ENCODE data around the gene PLCB4.
A peak's percentile ranks its signal among the peaks of the same experiment; 100 is the strongest.

The PLCB4 gene

GRCh38 chr20:9068841-9069663, at the start of gene PLCB4:
Gene PLCB4 (plus strand): TSS chr20:9069087. CDS start chr20:9307815, 238,728 bp downstream.
- Histone ChIP-seq H3K27me3 (ENCODE audit: control insufficient read depth, insufficient read depth, low read length) (no peaks in the 10 kb centered on the region), H3K27ac (ENCODE audit: low read length) (no peak within 1 kb of the TSS), H3K4me3 (ENCODE audit: low read length) (peak within 1 kb of the TSS; percentile 92), H3K36me3 (ENCODE audit: control insufficient read depth, insufficient read depth, low read length) (no peaks in the 10 kb centered on the region), H3K9me3 (ENCODE audit: control insufficient read depth, insufficient read depth, low read length) (no peaks in the 10 kb centered on the region), H3K4me1 (ENCODE audit: control insufficient read depth, insufficient read depth, low read length) (no peaks in the 10 kb centered on the region; the same call in 1 of the 2 replicates)
- no peak for DNase-seq (ENCODE audit: low read depth, low spot score)
- WGBS (ENCODE audit: insufficient coverage, insufficient read length), result no CpG with 5 or more reads among the region's 75 CpGs

- no peaks in the 10 kb centered on the region for H3K9me3 ChIP-seq (ENCODE audit: control insufficient read depth, insufficient read depth, low read length)
- H3K4me1 ChIP-seq (ENCODE audit: control insufficient read depth, insufficient read depth, low read length), result peaks cover 8% of the 10 kb centered on the region
- H3K4me3 ChIP-seq (ENCODE audit: low read length), result no peak overlapping the region
- DNase-seq (ENCODE audit: low read depth, low spot score), result no peak
- no peaks in the 10 kb centered on the region for H3K36me3 ChIP-seq (ENCODE audit: control insufficient read depth, insufficient read depth, low read length)
- no peak overlapping the region for H3K27ac ChIP-seq (ENCODE audit: low read length)
- no peaks in the 10 kb centered on the region for H3K27me3 ChIP-seq (ENCODE audit: control insufficient read depth, insufficient read depth, low read length)
Observed at GRCh38 chr20:9019833-9020232, 49.1 kb upstream of the PLCB4 start.

GRCh38 chr20:9021216-9021615, 47.7 kb upstream of the PLCB4 start:
- H3K27ac ChIP-seq (ENCODE audit: low read length), result no peak overlapping the region
- H3K36me3 ChIP-seq (ENCODE audit: control insufficient read depth, insufficient read depth, low read length), result no peaks in the 10 kb centered on the region
- peaks cover 8% of the 10 kb centered on the region for H3K4me1 ChIP-seq (ENCODE audit: control insufficient read depth, insufficient read depth, low read length)
- H3K4me3 ChIP-seq (ENCODE audit: low read length), result no peak overlapping the region
- no peak for DNase-seq (ENCODE audit: low read depth, low spot score)
- no CpG with 5 or more reads among the region's 3 CpGs for WGBS (ENCODE audit: insufficient coverage, insufficient read length)
- no peaks in the 10 kb centered on the region for H3K27me3 ChIP-seq (ENCODE audit: control insufficient read depth, insufficient read depth, low read length)
- no peaks in the 10 kb centered on the region for H3K9me3 ChIP-seq (ENCODE audit: control insufficient read depth, insufficient read depth, low read length)

GRCh38 chr20:9021699-9022098, 47.2 kb upstream of the PLCB4 start:
- Histone ChIP-seq H3K27ac (ENCODE audit: low read length) (no peak overlapping the region), H3K4me1 (ENCODE audit: control insufficient read depth, insufficient read depth, low read length) (peaks cover 8% of the 10 kb centered on the region), H3K27me3 (ENCODE audit: control insufficient read depth, insufficient read depth, low read length) (no peaks in the 10 kb centered on the region), H3K36me3 (ENCODE audit: control insufficient read depth, insufficient read depth, low read length) (no peaks in the 10 kb centered on the region), H3K4me3 (ENCODE audit: low read length) (no peak overlapping the region), H3K9me3 (ENCODE audit: control insufficient read depth, insufficient read depth, low read length) (no peaks in the 10 kb centered on the region)
- no CpG with 5 or more reads among the region's 2 CpGs for WGBS (ENCODE audit: insufficient coverage, insufficient read length)
- DNase-seq (ENCODE audit: low read depth, low spot score), result peak; percentile 66

GRCh38 chr20:9022376-9022775, 46.5 kb upstream of the PLCB4 start:
- Histone ChIP-seq H3K9me3 (ENCODE audit: control insufficient read depth, insufficient read depth, low read length) (no peaks in the 10 kb centered on the region), H3K36me3 (ENCODE audit: control insufficient read depth, insufficient read depth, low read length) (no peaks in the 10 kb centered on the region), H3K4me1 (ENCODE audit: control insufficient read depth, insufficient read depth, low read length) (peaks cover 8% of the 10 kb centered on the region), H3K27me3 (ENCODE audit: control insufficient read depth, insufficient read depth, low read length) (no peaks in the 10 kb centered on the region), H3K27ac (ENCODE audit: low read length) (no peak overlapping the region), H3K4me3 (ENCODE audit: low read length) (no peak overlapping the region)
- WGBS (ENCODE audit: insufficient coverage, insufficient read length), result no CpG with 5 or more reads among the region's 2 CpGs
- no peak for DNase-seq (ENCODE audit: low read depth, low spot score)

GRCh38 chr20:9024606-9025005, 44.3 kb upstream of the PLCB4 start:
- H3K4me3 ChIP-seq (ENCODE audit: low read length), result no peak overlapping the region
- peaks cover 8% of the 10 kb centered on the region for H3K4me1 ChIP-seq (ENCODE audit: control insufficient read depth, insufficient read depth, low read length)
- H3K27ac ChIP-seq (ENCODE audit: low read length), result no peak overlapping the region
- no CpG with 5 or more reads among the region's 4 CpGs for WGBS (ENCODE audit: insufficient coverage, insufficient read length)
- no peak for DNase-seq (ENCODE audit: low read depth, low spot score)
- H3K27me3 ChIP-seq (ENCODE audit: control insufficient read depth, insufficient read depth, low read length), result no peaks in the 10 kb centered on the region
- no peaks in the 10 kb centered on the region for H3K36me3 ChIP-seq (ENCODE audit: control insufficient read depth, insufficient read depth, low read length)
- no peaks in the 10 kb centered on the region for H3K9me3 ChIP-seq (ENCODE audit: control insufficient read depth, insufficient read depth, low read length)

GRCh38 chr20:9025011-9025410, 43.9 kb upstream of the PLCB4 start:
- Histone ChIP-seq H3K9me3 (ENCODE audit: control insufficient read depth, insufficient read depth, low read length) (no peaks in the 10 kb centered on the region), H3K27me3 (ENCODE audit: control insufficient read depth, insufficient read depth, low read length) (no peaks in the 10 kb centered on the region), H3K27ac (ENCODE audit: low read length) (no peak overlapping the region), H3K4me1 (ENCODE audit: control insufficient read depth, insufficient read depth, low read length) (peaks cover 8% of the 10 kb centered on the region), H3K36me3 (ENCODE audit: control insufficient read depth, insufficient read depth, low read length) (no peaks in the 10 kb centered on the region), H3K4me3 (ENCODE audit: low read length) (no peak overlapping the region)
- DNase-seq (ENCODE audit: low read depth, low spot score), result no peak
- WGBS (ENCODE audit: insufficient coverage, insufficient read length), result no CpG with 5 or more reads among the region's 5 CpGs

- DNase-seq (ENCODE audit: low read depth, low spot score), result no peak
- Histone ChIP-seq H3K4me3 (ENCODE audit: low read length) (no peak overlapping the region), H3K9me3 (ENCODE audit: control insufficient read depth, insufficient read depth, low read length) (no peaks in the 10 kb centered on the region), H3K27ac (ENCODE audit: low read length) (no peak overlapping the region), H3K4me1 (ENCODE audit: control insufficient read depth, insufficient read depth, low read length) (peaks cover 8% of the 10 kb centered on the region), H3K27me3 (ENCODE audit: control insufficient read depth, insufficient read depth, low read length) (no peaks in the 10 kb centered on the region), H3K36me3 (ENCODE audit: control insufficient read depth, insufficient read depth, low read length) (no peaks in the 10 kb centered on the region)
- WGBS (ENCODE audit: insufficient coverage, insufficient read length), result no CpG with 5 or more reads among the region's 4 CpGs
Observed at GRCh38 chr20:9025643-9026042, 43.2 kb upstream of the PLCB4 start.

GRCh38 chr20:9027626-9028025, 41.3 kb upstream of the PLCB4 start:
- Histone ChIP-seq H3K36me3 (ENCODE audit: control insufficient read depth, insufficient read depth, low read length) (no peaks in the 10 kb centered on the region), H3K4me1 (ENCODE audit: control insufficient read depth, insufficient read depth, low read length) (peaks cover 2% of the 10 kb centered on the region), H3K27me3 (ENCODE audit: control insufficient read depth, insufficient read depth, low read length) (no peaks in the 10 kb centered on the region), H3K4me3 (ENCODE audit: low read length) (no peak overlapping the region), H3K27ac (ENCODE audit: low read length) (no peak overlapping the region), H3K9me3 (ENCODE audit: control insufficient read depth, insufficient read depth, low read length) (no peaks in the 10 kb centered on the region)
- WGBS (ENCODE audit: insufficient coverage, insufficient read length), result no CpG with 5 or more reads among the region's 2 CpGs
- no peak for DNase-seq (ENCODE audit: low read depth, low spot score)

- Histone ChIP-seq H3K27ac (ENCODE audit: low read length) (no peak overlapping the region), H3K27me3 (ENCODE audit: control insufficient read depth, insufficient read depth, low read length) (no peaks in the 10 kb centered on the region), H3K36me3 (ENCODE audit: control insufficient read depth, insufficient read depth, low read length) (no peaks in the 10 kb centered on the region), H3K4me1 (ENCODE audit: control insufficient read depth, insufficient read depth, low read length) (no peaks in the 10 kb centered on the region), H3K4me3 (ENCODE audit: low read length) (no peak overlapping the region), H3K9me3 (ENCODE audit: control insufficient read depth, insufficient read depth, low read length) (no peaks in the 10 kb centered on the region)
- no peak for DNase-seq (ENCODE audit: low read depth, low spot score)
- WGBS (ENCODE audit: insufficient coverage, insufficient read length), result no CpG with 5 or more reads among the region's 3 CpGs
Observed at GRCh38 chr20:9028419-9028818, 40.5 kb upstream of the PLCB4 start.

GRCh38 chr20:9031991-9032390, 36.9 kb upstream of the PLCB4 start:
- Histone ChIP-seq H3K27ac (ENCODE audit: low read length) (no peak overlapping the region), H3K4me3 (ENCODE audit: low read length) (no peak overlapping the region), H3K9me3 (ENCODE audit: control insufficient read depth, insufficient read depth, low read length) (no peaks in the 10 kb centered on the region), H3K27me3 (ENCODE audit: control insufficient read depth, insufficient read depth, low read length) (no peaks in the 10 kb centered on the region), H3K4me1 (ENCODE audit: control insufficient read depth, insufficient read depth, low read length) (no peaks in the 10 kb centered on the region), H3K36me3 (ENCODE audit: control insufficient read depth, insufficient read depth, low read length) (no peaks in the 10 kb centered on the region)
- DNase-seq (ENCODE audit: low read depth, low spot score), result no peak
- no CpG with 5 or more reads among the region's 8 CpGs for WGBS (ENCODE audit: insufficient coverage, insufficient read length)
